Activated CD4-positive, alpha-beta T cell treated with anti-CD3 and anti-CD28 coated beads, Interleukin-2, amount 50 U/mL, for 1 hour (primary cell): ENCODE measurements around the gene CAPS.

ENCODE experiments used
- DNase-seq: peaks from one replicate; pipeline ENCODE4 v3.0.0-alpha.2; 2020

The CAPS gene

GRCh38 chr19:5914946-5915781 lies 1.1 kb downstream of the CAPS start:
- DNase-seq: no peak

DNA sequence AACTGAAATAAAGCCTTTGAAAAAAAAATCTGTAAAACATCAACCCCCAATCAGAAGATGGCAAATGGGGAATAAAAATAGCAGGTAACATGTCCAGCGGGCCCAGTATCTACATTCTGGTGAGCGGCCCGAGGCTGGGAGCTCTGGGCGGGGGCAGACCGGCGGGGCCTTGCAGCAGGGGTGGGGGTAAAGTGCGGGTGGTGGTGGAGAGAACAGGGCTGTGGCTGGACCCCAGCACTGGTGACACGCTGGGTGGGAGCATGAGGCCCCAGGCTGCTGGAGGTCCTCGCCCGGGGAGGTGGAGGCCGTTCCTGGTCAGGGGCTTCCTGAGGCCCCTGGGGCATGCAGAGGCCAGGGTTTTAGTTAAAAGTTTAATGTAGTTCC lies 1.7 kb downstream of the CAPS start:
- DNase-seq: no peak

DNA sequence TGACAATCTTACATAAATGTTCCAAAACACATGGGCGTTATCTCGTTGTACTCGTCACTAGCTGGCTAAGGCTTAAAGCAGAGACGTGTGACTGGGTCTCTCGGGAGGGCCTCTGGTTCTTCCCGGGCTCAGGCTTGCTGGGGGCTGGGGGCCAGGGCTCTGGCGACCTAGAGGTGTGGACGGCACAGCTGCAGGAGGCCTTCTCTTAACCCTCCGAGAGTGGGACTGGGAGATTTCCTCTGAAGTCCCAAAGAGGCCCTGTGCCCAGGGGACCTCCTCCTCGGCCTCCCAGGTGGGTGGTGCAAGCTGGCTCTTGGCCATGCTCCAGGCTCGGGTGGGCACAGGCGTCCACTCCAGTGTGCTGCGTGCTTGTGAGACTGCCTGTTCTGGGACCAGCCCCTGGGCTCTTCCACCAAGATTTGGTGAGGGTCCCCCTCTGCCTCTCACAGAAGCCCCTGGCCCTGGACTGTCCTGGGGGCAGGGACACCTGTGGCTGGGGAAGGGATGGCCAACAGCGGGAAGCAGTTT lies 2.2 kb downstream of the CAPS start:
- no peak for DNase-seq

- no peak for DNase-seq
Observed at GRCh38 chr19:5917431-5918107, 3.5 kb downstream of the CAPS start.

DNA sequence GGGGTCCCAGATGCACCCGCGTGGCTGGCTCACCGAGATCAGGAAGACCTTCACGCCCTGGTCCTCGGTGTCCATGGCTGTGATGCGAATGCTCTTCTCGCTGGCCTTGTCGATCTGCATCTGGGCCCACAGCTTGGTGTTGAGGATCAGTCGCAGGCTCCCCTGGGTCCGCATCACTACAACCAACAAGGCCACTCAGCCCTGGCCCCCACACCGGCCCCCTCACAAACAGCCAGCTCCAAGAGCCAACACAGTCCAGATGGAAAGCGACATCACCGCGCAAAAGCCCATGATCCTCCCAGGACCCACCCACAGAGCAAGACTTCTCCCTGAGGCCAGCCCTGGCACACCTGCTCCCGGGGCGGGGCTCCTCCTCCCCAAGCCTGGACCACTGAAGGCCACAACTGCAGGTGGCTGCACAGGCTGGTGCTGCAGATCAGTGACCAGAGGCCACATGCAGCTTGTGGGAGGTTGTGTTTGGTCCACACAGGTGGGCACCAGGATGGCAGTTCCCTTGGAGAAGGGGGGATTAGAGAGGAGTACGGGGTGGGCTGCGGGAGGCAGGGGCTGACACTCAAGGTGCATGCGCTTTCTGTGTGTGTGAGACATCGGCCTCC lies 4.5 kb downstream of the CAPS start:
- DNase-seq: no peak

DNA sequence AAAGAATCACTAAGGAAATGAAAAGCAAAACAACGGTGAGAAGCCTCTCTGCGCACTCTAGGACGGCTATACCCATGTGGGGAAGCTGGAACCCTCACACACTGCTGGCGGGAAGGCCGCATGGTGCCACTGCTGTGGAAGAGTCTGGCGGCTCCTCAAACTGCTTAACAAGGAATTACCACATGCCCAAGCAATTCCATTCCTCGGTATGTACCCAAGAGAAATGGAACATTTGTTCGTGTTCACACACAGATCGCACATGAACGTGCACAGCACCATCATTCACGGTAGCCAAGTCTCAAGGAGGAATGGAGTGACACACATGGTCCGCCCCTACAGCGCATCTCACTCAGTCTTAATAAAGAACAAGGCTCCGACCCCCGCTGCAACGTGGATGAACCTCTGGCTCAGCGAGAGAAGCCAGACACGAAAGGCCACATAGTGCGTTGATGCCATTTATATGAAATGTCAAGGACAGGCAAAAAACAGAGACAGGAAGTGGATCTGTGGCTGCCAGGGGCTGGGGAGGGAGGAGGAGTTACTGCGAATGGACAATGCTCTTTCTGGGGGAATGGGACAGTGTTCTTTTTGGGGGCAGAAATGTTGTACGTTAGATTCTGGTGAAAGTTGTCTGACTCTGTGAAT lies 7.6 kb downstream of the CAPS start:
- DNase-seq: no peak

GRCh38 chr19:5922161-5922545 lies 8.1 kb downstream of the CAPS start:
- DNase-seq: no peak

- no peak for DNase-seq
Observed at GRCh38 chr19:5923356-5923755, 9.3 kb downstream of the CAPS start.

DNA sequence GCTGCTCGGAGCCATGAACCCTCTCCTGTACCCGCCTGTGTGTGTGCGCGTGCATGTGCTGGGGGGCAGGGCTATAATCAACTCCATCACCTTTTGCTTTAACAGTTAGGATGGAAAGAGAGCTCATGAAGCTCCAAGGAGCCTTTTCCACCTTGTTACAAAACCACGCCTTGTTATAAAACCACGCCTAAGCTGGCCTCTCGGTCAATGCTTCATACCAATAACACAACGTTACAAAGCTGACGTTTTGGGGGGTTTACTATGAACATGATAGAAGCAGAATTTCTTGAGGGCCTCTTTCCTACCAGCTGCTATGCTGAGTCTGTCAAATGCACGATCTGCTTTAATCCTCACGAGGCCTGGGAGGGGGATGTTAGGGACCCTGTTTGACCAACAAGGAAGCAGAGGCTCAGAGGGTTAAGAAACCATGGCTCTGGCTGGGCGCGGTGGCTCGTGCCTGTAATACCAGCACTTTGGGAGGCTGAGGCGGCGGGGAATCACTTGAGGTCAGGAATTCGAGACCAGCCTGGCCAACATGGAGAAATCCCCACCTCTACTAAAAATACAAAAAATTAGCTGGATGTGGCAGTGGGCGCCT lies 11.9 kb downstream of the CAPS start:
- no peak for DNase-seq

DNA sequence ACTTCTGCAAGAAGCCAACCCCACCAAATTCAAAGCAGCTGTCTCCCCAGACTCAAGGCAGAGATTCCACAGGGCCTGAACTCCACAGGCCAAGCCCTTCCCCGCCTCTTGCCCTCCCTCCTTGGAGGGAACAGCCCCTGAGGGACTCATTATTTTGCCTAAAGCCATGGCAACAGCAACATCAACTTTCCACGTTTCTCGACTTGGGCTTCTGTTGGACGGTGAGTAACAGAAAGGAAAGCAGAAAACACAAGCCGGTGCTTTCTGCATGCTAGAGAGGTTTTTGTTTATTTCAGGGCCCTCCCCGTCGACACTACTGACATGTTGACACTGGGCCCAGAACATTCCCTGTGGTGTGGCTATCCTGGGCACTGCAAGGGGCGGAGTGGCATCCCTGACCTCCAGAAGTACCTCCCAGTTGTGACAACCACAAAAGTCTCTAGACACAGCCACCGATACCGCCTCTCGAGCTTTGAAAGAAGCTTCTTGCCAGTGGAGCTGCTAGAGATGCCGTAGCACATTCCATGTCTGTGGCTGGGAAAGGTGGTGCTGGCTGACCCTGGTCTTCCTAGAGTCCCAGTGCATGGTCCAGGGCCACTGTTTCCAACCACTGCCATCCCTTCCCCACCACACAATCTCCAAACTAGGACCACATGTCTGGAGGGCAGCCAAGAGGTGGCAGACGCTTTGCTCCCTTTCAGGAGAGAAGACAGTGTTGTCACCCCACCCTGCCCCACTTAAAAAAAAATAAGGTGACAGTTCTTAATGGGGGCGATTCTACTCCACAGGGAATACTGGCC lies 12.8 kb downstream of the CAPS start:
- DNase-seq: no peak

DNA sequence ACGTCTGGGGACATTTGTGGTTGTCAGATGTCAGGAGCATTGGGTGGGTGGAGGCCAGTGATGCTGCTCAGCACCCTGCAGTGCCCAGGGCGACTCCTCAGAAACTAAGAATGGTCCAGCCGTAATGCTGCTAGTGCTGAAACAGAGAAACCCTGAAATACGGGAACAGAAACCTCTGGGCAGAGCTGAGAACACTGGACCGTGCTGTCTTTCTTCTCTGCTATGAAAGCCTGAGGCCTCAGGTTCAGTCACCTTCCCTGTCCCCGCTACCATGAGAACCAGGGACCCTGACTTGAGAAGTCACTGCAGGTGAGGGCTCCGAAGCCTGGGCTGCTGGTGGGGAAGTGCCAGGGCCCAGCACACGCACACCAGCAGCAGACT lies 13.4 kb downstream of the CAPS start:
- DNase-seq: no peak

GRCh38 chr19:5929179-5929578 lies 15.1 kb downstream of the CAPS start:
- no peak for DNase-seq

- DNase-seq: no peak
Observed at GRCh38 chr19:5929625-5930024, 15.6 kb downstream of the CAPS start.

GRCh38 chr19:5931251-5931650 lies 17.2 kb downstream of the CAPS start:
- no peak for DNase-seq

DNA sequence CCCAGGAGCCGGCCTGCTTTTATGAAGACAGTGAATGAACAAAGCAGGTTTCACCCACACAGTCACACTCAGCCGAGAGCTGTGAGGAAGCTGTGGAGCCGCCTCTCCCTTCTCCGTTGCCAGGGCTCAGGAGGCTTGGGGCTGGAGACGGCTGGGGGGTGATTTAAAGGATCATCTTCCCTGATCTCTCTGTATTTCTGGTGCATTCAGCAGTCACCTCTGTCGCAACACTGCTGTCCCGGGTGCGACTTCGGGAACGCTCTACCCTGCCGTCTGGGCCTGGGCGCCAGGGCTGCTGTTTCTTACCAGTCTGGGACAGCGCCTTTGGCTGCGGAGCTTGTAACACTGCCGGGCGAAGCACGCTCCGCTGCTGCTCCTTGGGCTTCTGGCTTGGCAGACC lies 18.1 kb downstream of the CAPS start:
- no peak for DNase-seq

DNA sequence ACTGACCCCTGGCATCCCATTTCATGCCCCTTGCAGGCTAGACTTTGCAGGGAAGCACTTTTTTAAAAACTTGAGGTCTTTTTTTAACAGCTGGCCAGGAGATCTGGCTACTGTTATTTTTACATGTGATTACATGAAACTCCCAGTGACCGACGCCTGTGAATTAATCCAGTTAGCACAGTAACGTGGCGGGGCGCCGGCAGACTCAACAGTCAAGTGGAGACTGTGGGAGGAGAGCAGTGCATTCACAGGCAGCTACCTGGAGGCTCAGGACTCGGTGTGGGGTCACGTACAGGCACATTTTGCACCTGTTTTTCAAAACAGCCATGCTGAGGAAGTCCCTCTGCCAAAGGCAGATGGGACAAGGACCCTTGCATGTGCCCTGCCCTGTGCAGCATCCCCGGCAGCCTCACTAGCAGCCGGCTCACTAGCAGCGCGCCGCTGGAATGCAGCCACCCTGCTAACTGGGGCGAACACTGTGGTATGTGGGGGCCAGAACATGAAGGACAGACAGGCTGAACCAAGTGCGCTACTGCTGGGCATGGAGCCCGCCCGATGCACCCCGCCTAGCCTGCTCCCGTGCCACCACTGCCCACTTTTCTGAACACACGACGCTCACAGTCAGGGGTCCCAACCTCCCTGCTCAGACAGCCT lies 18.7 kb downstream of the CAPS start:
- no peak for DNase-seq

GRCh38 chr19:5933391-5934068 lies 19.5 kb downstream of the CAPS start:
- DNase-seq: no peak

DNA sequence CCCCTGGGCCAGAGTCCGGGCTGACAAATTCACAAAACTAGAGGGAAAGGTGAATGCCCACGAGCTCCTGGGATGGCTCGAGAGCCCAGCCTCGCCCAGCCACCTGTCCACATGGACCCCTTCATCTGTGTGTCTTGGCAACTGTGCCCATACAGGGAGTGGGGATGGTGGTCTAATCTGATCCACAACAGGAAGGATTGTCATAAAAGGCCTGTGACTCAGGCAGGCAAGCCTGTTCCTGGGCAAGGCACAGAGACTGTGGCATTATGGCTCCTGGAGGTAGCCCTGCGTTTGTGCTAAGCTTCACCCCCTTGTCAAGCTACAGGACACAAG lies 20.0 kb downstream of the CAPS start:
- no peak for DNase-seq

DNA sequence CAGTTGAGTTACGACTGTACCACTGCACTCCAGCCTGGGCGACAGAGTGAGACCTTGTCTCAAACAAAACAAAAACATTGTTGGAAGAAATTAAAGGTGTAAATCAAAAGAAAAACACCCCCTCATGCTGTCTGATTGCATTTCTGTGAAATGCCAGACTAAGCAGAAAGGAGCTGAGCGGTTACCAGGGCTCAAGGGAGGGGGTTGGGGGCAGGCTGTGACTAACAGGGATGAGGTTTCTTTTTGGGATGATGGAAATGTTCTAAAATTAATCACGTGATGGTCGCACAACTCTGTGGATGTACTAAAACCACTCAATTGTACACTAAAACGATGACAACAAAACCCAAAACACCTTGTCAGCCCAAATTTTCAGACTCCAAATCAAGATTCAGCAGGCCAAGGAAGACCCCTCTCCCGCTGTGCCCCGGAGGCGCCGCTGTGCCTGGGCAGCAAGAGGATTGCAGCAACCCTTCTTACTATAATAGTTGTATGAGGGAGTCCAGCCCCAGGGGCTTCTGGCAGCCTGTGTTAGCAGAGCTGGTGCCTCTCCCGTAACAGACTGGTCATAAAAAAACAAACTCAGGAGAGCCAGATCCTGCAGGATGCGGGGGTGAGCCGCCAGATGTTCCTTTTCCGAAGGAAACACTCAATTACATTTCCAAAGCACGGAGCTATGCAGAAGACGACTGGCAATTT lies 20.9 kb downstream of the CAPS start:
- DNase-seq: no peak

DNA sequence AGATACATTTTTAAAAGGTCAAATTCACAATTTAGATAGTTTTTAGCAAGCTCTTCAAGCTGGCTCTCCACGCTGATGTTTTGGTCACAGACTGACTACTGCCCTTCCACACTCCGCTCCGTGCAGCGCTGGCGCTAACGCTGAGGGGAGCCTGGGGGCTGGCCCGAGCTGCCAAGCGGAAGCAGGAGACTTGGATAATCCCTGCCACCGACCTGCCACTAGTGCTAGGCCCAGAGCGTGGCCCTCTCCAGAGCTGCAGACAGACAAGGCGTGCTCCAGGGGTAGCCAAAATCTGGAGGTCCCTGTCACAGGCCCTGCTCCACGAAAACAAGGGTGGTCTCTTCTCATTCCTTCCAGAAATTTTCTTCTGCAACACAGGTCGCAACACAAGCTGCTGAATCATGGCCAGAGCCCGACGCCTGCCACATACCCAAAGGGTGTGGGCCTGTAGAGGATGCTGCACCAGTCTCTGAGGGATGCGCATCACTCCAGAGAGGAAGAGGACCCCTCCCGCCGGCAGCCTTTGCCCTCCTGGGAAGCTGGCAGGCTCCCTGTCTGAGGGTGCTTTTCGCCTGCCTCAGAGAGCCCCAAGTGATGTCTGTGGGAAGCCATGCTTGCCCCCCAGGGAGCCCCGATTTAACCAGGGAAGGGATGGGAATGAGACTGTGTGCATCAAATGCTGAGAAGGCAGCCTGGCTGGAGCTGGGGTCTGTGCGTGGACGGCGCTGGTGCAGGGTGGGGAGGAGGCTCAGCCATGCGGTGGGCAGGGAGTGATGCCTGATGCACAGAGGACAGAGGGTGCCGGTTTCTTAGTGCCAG lies 21.6 kb downstream of the CAPS start:
- no peak for DNase-seq
